Activated CD8-positive, alpha-beta memory T cell treated with anti-CD3 and anti-CD28 coated beads for 1 hour (primary cell): Measurements from ENCODE around the gene RBFA.
"Not testable (repeated sequence)": the region's sequence is repeated elsewhere in the genome, so short reads cannot be mapped to it uniquely, and the experiment has no call there.

Experiments used
- DNase-seq, 2 donors: peaks; one replicate each; pipeline ENCODE4 v3.0.0-alpha.2; 2020; ENCODE audit warnings: low read depth in 1 of 2; ENCODE audit errors: extremely low read depth in 1 of 2

Gene RBFA

DNA sequence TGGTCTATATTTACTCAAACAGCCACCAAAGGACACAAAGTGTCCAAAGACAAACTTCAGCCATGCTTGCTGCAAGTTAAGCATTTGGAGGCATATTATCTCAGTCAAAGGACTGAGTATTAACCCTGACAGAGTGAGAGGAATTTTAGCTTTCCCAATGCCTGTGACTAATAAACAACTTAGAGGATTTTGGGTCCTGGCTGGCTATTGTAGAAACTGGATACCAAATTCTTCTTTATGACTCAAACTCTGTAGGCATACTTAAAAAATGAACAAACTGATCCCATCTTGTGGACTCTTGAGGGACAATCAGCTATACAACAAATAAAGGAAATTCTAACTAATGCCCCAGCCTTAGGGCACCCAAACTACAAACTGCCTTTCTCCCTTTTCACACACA lies 6.5 kb upstream of the RBFA start:
- DNase-seq: not testable (repeated sequence)

DNA sequence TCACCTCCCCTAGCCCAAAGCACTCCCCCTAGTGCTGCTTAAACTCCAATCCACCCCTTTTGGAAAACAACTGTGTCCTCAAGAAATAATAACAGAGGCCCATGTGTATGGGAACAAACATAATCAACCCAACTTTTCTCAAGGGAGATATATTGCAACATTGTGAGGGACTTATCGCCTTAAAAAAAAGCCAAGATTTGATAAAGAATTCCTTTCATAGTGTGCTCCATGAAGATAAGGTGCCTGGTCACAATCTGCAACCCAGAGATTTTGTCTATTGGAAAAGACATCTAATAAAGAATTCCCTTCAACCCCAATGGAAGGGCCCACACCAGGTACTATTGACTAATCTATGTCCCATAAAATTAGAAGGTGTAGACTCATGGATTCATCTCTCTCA lies 4.5 kb upstream of the RBFA start:
- DNase-seq: no peak

DNA sequence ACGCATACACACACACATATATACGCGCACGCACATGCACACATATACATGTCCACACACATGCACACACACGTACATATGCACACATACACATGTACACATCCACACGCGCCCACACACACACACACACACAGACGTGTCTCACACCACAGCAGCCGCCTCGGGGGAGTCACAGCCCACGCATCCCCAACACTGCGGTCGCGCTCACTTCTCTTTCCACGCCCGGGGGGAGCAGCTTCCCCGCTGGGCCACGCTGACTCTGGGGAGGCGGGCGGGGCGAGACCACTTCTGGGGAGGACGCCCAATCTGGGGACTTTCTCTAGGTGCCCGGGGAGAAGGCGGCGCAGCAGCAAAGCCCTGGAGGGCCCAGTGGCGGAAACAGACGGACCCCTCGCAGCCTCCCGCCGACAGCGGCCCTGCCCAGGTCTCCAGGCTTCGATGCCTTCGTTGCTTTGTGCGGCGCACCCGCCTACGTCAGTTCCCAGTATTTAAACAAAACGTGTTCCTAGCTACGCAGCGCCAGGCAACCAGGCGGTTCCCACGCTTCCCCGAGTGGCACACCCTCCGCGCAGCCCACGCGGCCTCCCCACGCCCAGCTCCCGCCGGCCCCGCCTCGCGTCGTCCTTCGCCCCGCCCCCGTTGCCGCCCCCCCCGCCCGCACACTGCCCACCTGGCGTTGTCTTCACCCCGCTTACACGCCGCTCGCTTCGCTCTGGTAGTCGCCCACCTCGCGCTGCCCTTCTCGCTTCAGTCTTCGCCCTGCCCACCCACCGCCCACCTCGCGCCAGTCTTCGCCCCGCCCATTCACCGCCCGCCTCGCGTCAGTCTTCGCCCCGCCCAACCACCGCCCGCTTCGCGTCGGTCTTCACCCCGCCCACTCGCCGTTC lies 810 bp upstream of the RBFA start:
- peak; percentile 51 to 59 for DNase-seq

DNA sequence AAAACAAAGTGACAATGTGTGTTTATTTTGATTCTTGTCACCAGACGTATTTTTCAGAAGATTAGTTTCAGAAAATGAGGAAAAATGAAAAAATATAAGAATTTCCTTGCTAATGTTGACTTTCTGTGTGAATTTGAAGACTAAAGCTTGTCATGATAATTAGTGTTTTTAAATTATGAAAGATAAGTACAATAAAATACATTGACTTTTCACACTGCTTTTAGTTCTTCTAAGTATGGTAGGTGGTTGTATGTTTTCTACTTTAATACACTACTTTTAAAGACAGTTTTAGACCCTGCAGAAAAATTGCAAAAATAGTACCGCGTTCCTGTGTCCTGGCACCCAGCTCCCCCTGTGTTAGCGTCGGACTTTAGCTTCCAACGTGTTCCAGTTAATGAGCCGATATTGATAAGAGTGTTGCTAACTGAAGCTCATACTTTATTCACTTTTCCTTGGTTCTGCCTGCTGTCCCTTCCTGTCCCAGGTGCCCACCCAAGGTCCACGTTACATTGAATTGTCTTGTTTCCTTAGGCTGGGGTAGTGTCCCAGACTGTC lies 695 bp downstream of the RBFA start:
- no peak for DNase-seq

DNA sequence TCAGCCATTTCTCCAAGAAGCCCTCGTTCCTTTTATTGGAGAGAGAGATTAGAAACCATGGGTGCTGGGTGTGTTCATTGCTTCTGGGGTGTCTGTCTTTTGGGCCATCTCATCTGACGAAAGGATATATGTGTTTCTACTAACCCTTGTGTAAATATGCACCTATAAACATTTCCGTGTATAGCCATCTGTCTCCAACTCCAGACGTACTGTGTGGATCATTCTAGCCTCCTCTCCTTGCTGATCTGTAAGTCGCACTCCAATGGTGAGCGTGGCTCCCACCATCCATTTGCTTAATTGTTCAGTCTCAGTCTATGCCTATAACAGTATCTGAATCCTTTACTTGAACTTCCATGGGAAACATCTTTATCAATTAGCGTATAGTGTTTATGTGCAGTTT lies 1.8 kb downstream of the RBFA start:
- DNase-seq: no peak

DNA sequence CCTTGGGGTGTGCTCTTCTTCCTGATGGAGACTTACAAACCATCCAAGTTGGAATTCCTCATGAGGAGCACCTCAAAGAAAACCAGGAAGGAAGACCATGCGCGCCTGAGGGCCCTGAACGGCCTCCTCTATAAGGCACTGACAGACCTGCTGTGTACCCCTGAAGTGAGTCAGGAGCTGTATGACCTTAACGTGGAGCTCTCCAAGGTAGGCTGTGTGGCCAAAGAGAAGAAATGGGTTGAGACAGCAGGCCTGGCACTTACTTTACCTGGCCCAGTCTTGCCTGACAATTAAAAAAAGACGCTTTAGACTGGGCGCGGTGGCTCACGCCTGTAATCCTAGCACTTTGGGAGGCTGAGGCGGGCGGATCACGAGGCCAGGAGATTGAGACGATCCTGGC lies 3.1 kb downstream of the RBFA start:
- no peak for DNase-seq

DNA sequence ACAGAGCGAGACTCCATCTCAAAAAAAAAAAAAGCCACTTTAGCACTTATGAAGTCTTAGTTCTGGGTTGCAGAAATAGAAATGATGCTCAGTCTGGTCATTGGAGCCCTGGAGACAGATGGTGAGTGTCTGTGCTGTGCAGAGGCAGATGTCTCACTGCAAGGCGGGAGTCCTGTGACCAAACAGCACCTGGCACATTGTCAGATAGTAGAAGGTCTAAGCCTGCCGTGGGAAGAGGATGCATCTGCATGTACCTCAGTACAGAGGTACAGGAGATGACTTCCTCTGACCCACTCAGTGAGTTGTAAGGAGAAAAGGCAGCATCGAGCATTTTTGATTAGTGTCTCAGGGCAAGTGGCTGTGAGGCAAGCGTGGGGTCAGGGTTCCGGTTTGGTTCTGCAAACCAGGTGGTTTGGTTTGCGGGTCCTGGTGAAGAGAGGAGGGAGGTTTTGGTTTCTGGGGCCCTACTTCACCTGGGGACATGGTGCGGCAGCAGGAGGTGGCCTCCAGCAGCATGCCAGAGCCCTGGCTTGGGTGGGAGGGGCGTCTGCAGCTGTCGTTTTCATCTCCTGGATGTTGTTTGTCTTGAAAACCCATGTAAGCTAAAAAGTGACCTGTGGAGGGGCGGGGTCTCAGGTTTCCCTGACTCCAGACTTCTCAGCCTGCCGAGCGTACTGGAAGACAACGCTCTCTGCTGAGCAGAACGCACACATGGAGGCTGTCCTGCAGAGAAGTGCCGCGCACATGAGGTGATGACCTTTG lies 3.8 kb downstream of the RBFA start:
- DNase-seq: no peak

DNA sequence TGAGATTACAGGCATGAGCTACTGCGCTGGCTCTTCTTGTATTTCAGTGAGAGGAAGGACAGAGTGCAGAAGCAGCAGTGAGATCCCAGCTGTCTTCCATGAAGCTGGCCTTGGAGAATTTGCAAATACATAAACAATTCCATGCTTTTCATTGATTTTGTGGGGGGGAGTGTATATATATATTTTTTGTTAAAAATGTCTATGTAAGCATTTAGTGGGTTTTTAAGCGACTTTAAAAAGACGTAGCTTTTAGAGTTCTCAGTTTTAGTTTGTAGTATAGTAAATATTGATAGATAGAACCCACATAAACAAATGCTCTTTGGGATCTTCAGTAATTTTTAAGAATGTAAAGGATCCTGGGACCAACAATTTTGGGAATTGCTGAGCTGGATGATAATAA lies 6.3 kb downstream of the RBFA start:
- no peak for DNase-seq

DNA sequence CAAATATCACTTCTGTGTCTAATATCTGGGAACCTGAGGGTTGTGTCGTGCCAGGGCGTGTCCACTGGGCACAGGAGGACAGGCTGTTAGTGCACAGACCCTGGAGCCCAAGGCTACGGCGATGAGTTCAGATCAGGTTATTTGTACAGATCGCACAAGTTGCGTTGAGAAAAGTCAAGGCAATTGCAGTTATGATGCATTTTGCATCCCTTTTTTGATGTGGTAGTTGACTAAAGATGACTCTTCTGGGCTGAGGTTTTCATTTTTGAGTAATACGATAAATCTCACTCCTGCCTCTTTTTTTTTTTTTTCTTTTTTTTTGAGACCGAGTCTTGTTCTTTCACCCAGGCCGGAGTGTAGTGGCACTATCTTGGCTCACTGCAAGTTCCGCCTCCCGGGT lies 7.2 kb downstream of the RBFA start:
- DNase-seq: no peak

DNA sequence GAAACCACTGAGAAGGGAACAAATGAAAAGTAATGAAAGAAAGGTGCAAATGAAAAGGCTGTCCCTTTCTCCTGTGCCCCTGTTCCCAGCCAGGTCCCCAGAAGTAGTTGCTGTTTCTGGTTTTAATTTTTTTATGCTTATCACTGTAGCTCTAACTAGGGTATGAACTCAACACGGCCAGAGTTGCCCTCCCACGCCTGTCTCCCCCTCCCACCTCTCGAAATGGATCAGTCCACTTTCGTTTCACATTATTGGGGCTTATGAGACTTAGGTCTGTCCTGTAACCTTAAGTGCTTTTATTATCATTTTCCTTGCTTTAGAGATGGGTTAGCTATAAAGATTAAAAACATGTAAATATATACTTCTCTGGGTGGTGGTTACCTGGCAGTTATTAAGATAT lies 8.6 kb downstream of the RBFA start:
- no peak for DNase-seq

DNA sequence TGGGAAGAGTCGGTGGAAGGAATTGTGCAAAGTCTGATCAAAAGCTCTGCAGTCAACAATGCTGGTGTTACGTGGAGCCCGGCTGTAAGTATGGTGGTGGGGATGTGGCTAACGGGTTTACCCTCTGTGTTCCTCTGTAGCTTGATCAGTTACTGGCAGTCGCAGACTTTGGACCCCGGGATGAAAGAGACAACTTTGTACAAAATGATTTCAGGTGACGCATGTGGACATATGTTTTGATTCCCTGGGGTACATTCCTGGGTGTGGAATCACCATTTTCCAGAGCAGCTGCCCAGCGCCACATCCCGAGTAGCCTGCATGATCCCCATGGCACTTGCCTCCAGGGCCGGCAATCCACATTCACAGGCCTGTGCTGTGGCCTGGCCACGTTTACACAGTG lies 9.8 kb downstream of the RBFA start:
- no peak for DNase-seq

DNA sequence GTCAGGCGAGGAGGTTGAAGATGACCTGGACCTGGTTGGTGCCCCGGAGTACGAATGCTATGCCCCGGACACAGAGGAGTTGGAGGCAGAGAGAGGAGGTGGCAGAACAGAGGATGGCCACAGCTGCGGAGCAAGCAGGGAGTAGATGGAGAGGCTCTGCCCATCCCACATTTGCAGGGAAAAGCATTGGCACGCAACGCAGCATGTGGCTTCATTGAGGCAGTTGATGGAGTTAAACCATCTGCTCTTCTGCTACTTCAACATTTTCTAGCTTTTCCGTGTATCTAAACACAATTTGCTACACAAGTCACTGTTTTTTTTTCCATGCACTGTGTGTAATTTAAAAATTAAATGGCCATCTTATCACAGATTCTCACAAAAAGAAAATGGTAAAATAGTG lies 11.8 kb downstream of the RBFA start:
- no peak for DNase-seq

DNA sequence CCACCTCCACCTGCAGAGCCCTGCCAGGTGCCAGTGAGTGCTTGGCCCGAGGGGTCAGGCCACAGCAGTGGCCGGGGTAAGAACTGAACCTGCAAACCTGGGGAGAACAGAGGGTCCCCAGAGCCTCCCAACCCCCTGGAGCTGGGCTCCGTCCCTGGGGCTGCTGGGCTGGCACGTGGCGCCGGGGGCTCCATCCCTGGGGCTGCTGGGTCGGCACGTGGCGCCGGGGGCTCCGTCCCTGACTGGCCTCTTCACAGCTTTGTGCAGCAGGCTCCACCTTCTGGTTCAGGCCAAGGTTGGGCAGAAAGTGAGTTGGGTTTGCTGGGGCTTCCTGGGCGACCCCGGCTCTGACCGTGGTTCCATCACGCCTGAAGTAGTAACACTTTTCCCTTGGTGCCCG lies 12.2 kb downstream of the RBFA start:
- no peak for DNase-seq

DNA sequence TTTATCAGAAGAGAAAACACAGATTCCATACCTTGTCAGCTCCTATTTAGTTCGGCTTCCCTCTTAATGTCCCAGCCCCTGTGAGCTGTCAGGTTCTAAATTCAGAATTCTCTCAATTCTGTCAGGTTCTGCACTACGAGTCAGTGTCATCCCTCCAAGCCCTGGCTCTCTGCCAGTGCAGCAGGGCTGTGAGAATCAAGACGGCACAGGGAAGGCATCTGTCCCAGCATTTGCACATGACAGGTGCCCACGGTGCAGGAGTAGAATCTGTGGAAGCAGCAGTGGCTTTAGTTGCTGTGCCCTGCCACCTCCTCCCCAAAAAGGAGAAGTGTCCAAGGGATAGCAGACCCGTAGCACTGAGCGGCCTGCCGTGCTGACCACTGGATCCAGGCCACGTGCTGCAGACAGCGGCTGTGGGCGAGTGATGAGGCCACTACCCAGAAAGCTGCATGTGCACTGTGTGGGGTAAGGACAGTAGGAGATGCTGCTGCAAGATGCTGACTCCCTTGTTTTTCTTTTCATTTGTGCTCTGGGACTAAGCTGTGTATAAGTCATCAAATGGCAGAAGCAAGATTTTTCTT lies 12.8 kb downstream of the RBFA start:
- no peak for DNase-seq

DNA sequence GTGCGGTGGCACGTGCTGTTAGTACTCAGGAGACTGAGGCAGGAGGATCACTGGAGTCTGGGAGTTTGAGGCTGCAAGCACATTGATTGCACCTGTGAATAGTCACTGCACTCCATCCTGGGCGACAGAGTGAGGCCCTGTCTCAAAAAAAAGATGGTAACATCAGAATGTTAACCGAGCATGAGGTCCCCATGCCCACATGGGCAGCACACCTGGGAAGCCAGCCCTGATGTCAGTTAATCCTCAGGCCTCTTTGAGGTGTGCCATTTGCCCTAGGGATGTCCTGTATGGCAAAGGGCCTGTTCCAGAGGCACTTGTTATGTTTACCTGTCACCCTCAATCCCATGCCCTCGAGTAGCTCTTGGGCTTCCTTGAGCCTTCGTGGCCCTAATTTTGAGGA lies 16.6 kb downstream of the RBFA start:
- no peak for DNase-seq

DNA sequence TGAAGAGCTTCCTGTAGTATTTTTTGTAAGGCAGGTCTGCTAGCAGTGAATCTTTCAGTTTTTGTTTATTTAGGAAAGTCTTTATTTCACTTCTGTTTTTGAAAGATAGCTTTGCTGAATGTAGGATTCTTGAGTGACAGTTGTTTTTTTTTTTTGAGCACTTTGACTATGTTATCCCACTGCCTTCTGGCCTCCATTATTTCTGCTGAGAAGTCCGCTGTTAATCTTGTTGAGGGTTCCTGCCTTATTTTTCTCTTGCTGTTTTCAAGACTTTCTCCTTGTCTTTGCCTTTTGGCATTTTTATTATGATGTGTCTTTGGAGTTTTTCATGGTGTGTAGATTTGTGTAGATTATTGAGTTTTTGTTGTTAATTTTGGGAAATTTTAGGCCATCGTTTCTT lies 21.9 kb downstream of the RBFA start:
- DNase-seq: no peak

DNA sequence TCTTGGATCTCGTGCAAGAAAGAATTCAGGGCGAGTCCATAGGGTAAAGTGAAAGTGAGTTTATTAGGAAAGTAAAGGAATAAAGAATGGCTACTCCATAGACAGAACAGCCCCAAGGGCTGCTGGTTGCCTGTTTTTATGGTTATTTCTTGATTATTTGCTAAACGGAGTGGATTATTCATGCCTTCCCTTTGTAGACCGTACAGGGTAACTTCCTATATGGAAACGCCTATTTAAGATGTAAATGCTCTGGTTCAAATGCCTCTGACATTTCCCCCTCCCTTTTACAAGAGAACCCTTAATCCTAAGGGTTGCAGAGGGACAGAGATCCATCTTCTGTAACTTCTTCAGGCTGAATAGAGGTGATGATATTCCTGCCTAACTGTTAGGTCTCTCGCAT lies 25.7 kb downstream of the RBFA start:
- DNase-seq: no peak

DNA sequence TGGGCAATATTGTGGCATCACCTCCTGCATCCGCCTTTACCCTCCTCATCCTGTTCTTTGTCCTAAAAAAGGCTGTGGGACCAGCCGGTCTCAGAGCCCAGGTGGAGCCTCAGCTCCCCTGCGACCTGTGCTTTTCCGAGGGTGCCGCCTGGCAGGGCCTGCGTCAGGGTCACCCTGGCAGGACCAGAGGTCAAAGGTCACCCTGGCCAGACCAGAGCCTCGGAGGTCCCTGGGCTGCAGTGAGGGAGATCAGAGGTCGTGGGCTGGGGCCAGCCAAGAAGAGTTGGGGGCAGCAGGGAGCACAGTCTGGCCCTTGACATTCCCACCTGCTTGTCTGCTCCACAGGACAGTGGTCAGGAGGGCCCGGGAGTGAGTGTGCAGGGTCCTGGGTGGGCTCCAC lies 31.5 kb downstream of the RBFA start:
- DNase-seq: no peak

DNA sequence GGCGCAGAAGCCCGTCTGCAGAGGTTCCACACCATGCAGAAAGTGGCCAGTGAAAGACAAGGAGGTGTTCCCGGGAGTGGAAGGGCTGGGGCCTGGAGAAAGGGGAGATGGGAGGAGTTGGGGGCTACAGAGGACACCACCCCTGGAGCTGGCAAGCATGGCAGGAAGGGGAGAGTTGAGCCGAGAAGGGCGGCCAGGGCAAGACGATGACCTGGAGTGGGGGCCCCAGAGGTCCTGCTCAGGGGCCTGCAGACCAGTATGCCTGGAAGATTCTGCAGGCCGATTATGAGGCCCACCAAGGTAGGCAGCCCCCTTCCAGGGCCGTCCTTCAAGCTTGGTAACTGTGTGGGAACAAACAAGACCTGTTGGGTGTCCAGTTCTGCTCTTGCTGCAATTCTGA lies 33.1 kb downstream of the RBFA start:
- DNase-seq: no peak

DNA sequence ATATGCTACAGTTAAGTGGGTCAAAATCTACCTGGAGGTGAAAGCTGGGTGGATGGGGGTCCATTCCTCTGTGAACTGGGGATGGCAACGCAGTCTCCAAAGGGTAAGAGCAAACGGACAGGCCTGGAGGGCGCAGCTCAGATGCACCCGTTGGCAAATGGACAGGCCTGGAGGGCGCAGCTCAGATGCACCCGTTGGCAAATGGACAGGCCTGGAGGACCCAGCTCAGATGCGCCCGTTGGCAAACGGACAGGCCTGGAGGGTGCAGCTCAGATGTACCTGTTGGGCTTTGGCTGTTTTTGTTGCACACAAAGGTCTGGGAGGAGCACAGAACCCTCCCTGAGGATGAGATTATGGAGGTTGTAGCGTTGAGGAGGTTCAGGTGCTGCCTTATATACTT lies 33.7 kb downstream of the RBFA start:
- DNase-seq: no peak

DNA sequence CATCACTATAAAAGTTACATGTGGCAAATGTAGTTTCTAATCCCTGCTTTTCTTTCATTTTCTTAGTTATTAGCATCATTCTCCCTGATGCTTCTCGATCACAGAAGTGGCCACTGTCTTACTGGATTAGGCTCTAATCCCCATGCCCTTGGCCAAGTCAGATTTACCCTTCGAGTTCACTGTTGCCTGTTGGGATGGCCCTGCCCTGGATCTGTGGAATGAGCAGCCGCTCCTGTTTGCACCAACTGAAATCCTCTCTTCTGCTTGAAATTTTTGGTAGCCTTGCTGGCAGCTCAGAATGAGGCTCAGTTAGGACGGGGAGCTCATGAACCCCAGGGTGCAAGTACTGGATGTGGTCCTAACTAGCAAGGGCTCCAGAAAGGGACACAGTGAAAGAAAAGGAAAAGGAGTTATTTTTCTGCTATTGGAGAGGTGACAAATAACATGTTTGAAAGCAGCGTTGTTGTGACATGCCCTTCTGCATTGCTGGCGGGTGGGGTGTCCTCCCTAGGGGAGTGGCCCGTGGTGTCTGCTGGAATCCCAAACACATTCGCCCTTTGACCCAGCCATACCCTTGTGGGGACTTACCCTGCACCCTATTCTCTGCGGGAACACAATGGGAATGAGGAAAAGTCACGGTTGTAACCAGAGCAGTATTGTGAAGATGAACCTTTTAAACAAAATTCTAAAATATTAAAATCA lies 34.5 kb downstream of the RBFA start:
- DNase-seq: no peak
